HG03064 (cell line): ENCODE data around the gene PHLDB1.

ENCODE experiments used
- ATAC-seq: cut with Tn5 transposase; IDR thresholded peaks from one replicate; pipeline ENCODE4 v1.9.1; 2021; ENCODE audit warnings: low read depth; ENCODE audit not compliant: unreplicated experiment

PHLDB1 gene

GRCh38 chr11:118621071-118621783 lies 13.8 kb downstream of the PHLDB1 start:
- ATAC-seq = no peak

GRCh38 chr11:118621784-118622375 lies 14.5 kb downstream of the PHLDB1 start:
- ATAC-seq = no peak

- no peak for ATAC-seq
Observed at GRCh38 chr11:118622376-118623268, 15.2 kb downstream of the PHLDB1 start.

- no peak for ATAC-seq
Observed at GRCh38 chr11:118623269-118623655, 15.8 kb downstream of the PHLDB1 start.

GRCh38 chr11:118625036-118625690 lies 17.7 kb downstream of the PHLDB1 start:
- ATAC-seq = no peak

GRCh38 chr11:118625976-118626375 lies 18.6 kb downstream of the PHLDB1 start:
- ATAC-seq = no peak

- no peak for ATAC-seq
Observed at GRCh38 chr11:118627566-118627965, 20.2 kb downstream of the PHLDB1 start.

GRCh38 chr11:118628031-118628430 lies 20.6 kb downstream of the PHLDB1 start:
- ATAC-seq = no peak

GRCh38 chr11:118628432-118628831 lies 21.0 kb downstream of the PHLDB1 start:
- no peak for ATAC-seq

GRCh38 chr11:118628861-118629549 lies 21.6 kb downstream of the PHLDB1 start:
- no peak for ATAC-seq

GRCh38 chr11:118629761-118630661 lies 22.6 kb downstream of the PHLDB1 start:
- no peak for ATAC-seq

GRCh38 chr11:118631142-118631909 lies 23.9 kb downstream of the PHLDB1 start:
- ATAC-seq = no peak

GRCh38 chr11:118632577-118633318 lies 25.3 kb downstream of the PHLDB1 start:
- ATAC-seq = no peak

- ATAC-seq = no peak
Observed at GRCh38 chr11:118633319-118633690, 25.9 kb downstream of the PHLDB1 start.

GRCh38 chr11:118633979-118634378 lies 26.6 kb downstream of the PHLDB1 start:
- ATAC-seq = no peak

- no peak for ATAC-seq
Observed at GRCh38 chr11:118634431-118635236, 27.2 kb downstream of the PHLDB1 start.

GRCh38 chr11:118635237-118635591 lies 27.8 kb downstream of the PHLDB1 start:
- ATAC-seq = no peak
